Keratinocyte (primary cell): ENCODE measurements around the gene DCLRE1A. TPM values are rescaled to one million over a fixed set of nuclear protein-coding genes. Genes with fewer than 3 reads are reported as not detected.

Experiments used
- DNase-seq: peaks from one replicate; pipeline ENCODE4 v3.0.0-alpha.2; 2011; ENCODE audit warnings: low read depth, missing footprints, low spot score
- FAIRE-seq: peaks from 2 replicates; lab custom pipeline; 2011; peaks lifted over from hg19 to GRCh38; lab: Jason Lieb, UNC
- H2AFZ ChIP-seq: 2 replicates; pipeline ENCODE4 v1.6.0; 2012; ENCODE audit warnings: low read length, control low read depth, inconsistent platforms; ENCODE audit not compliant: control insufficient read depth
- H3K27ac ChIP-seq: 2 replicates; pipeline ENCODE4 v1.5.1; 2011; ENCODE audit warnings: low read length; ENCODE audit not compliant: control insufficient read depth, insufficient read depth
- H3K27me3 ChIP-seq: 3 replicates; pipeline ENCODE4 v1.6.0; 2011; ENCODE audit warnings: low read length; ENCODE audit not compliant: control insufficient read depth, insufficient read depth; ENCODE audit errors: extremely low read depth
- H3K36me3 ChIP-seq, 2 experiments: 2 replicates in 1 of 2; 3 replicates in 1 of 2; pipeline ENCODE4 v1.5.1; 2011; ENCODE audit warnings: low read length in 2 of 2, mild to moderate bottlenecking in 1 of 2; ENCODE audit not compliant: control insufficient read depth in 2 of 2, insufficient read depth in 2 of 2; ENCODE audit errors: extremely low read depth in 1 of 2
- H3K4me1 ChIP-seq: 3 replicates; pipeline ENCODE4 v1.5.1; 2011; ENCODE audit warnings: low read length; ENCODE audit not compliant: control insufficient read depth, insufficient read depth; ENCODE audit errors: extremely low read depth
- H3K4me2 ChIP-seq: 3 replicates; pipeline ENCODE4 v1.6.0; 2011; ENCODE audit warnings: low read depth, low read length; ENCODE audit not compliant: control insufficient read depth, insufficient read depth; ENCODE audit errors: extremely low read depth
- H3K4me3 ChIP-seq, 3 experiments: fragments of 200-600 bp in 1 of 3; sonication (generic) in 1 of 3; 2 replicates in 2 of 3; 3 replicates in 1 of 3; pipeline ENCODE4 v1.5.1; 2011 to 2016; ENCODE audit warnings: low read length in 3 of 3, mild to moderate bottlenecking in 3 of 3, control low read depth in 2 of 3, inconsistent platforms in 1 of 3, low read depth in 1 of 3, mixed read lengths in 1 of 3, mixed run types in 1 of 3, moderate library complexity in 1 of 3; ENCODE audit not compliant: control insufficient read depth in 2 of 3, insufficient read depth in 2 of 3; ENCODE audit errors: extremely low read depth in 1 of 3
- H3K79me2 ChIP-seq: 2 replicates; pipeline ENCODE4 v1.6.0; 2012; ENCODE audit warnings: low read length; ENCODE audit not compliant: control insufficient read depth, insufficient read depth
- H3K9ac ChIP-seq: 3 replicates; pipeline ENCODE4 v1.6.0; 2011; ENCODE audit warnings: low read length; ENCODE audit not compliant: control insufficient read depth, insufficient read depth; ENCODE audit errors: extremely low read depth
- H3K9me1 ChIP-seq: 3 replicates; pipeline ENCODE4 v1.6.0; 2011; ENCODE audit warnings: low read length; ENCODE audit not compliant: control insufficient read depth, insufficient read depth; ENCODE audit errors: extremely low read depth
- H3K9me3 ChIP-seq: 2 replicates; pipeline ENCODE4 v1.5.1; 2012; ENCODE audit warnings: low read depth, low read length; ENCODE audit not compliant: control insufficient read depth
- H4K20me1 ChIP-seq: 3 replicates; pipeline ENCODE4 v1.6.0; 2011; ENCODE audit warnings: low read length; ENCODE audit not compliant: control insufficient read depth, insufficient read depth; ENCODE audit errors: extremely low read depth
- EZH2 ChIP-seq: IDR thresholded peaks from one replicate; pipeline ENCODE4 v1.6.1; 2012; ENCODE audit warnings: inconsistent platforms, mild to moderate bottlenecking, low read length, moderate library complexity
- dilution Hi-C: fragments of 300-500 bp; cut with MboI; formaldehyde crosslinking; loops from one replicate; pipeline ENCODE4 v1.7.0; 2020; ENCODE audit warnings: low sequenced_read_pairs; ENCODE audit not compliant: extremely low pct_ligation_motif_present
- polyA plus RNA-seq, 5 experiments: library from polyadenylated mRNA; depleted of rRNA in 3 of 5; stranded (reverse) in 3 of 5; stranded (forward) in 1 of 5; unstranded in 1 of 5; fragments of >200 nt; gene quantifications; 1 replicate in 1 of 5; 2 replicates in 3 of 5; 3 replicates in 1 of 5; pipeline versions ENCODE4 v1.2.1 to v1.2.3, GENCODE V29; 2011 to 2012; ENCODE audit warnings: missing spikeins in 2 of 5, low read depth in 1 of 5, low replicate concordance in 1 of 5
- small RNA-seq, 3 experiments: library from RNA; depleted of rRNA; stranded (forward); fragments of <200 nt; gene quantifications; one replicate each; pipeline ENCODE3, GENCODE V24; 2012; ENCODE audit warnings: low read depth in 3 of 3, low replicate concordance in 1 of 3; ENCODE audit not compliant: insufficient read length in 3 of 3
- TF ChIP-seq, protein P1 (sequence below), 3 experiments: IDR thresholded peaks in 1 of 3; conservative IDR thresholded peaks in 1 of 3; optimal IDR thresholded peaks in 1 of 3; 2 replicates in 2 of 3; 3 replicates in 1 of 3; pipeline versions ENCODE3 to v1.5.1; 2011; ENCODE audit warnings: low read length in 3 of 3, mild to moderate bottlenecking in 3 of 3, moderate library complexity in 2 of 3, control low read depth in 1 of 3, inconsistent platforms in 1 of 3; ENCODE audit not compliant: insufficient read depth in 2 of 3; ENCODE audit errors: extremely low read depth in 1 of 3

The DCLRE1A gene
- polyA plus RNA-seq, 1 donor (not counting 4 experiments of a cell fraction or from before 2014, with no cell fraction given): 6.5 TPM

- peak overlapping the region; percentile 81 for H2AFZ ChIP-seq
- no peaks in the 10 kb centered on the region for H4K20me1 ChIP-seq
- H3K9me1 ChIP-seq: no peaks in the 10 kb centered on the region
- no peaks in the 10 kb centered on the region for H3K9me3 ChIP-seq
- H3K79me2 ChIP-seq: no peaks in the 10 kb centered on the region
- dilution Hi-C loops: no loop called here
- H3K27ac ChIP-seq: peak overlapping the region; percentile 57
- peak overlapping the region; percentile 28 for H3K9ac ChIP-seq
- H3K36me3 ChIP-seq: no peaks in the 10 kb centered on the region
- H3K4me2 ChIP-seq: peak overlapping the region; percentile 75
- peak overlapping the region in 2 of 3 experiments; percentile 21 to 28 for H3K4me3 ChIP-seq
- TF ChIP-seq, protein P1, sequence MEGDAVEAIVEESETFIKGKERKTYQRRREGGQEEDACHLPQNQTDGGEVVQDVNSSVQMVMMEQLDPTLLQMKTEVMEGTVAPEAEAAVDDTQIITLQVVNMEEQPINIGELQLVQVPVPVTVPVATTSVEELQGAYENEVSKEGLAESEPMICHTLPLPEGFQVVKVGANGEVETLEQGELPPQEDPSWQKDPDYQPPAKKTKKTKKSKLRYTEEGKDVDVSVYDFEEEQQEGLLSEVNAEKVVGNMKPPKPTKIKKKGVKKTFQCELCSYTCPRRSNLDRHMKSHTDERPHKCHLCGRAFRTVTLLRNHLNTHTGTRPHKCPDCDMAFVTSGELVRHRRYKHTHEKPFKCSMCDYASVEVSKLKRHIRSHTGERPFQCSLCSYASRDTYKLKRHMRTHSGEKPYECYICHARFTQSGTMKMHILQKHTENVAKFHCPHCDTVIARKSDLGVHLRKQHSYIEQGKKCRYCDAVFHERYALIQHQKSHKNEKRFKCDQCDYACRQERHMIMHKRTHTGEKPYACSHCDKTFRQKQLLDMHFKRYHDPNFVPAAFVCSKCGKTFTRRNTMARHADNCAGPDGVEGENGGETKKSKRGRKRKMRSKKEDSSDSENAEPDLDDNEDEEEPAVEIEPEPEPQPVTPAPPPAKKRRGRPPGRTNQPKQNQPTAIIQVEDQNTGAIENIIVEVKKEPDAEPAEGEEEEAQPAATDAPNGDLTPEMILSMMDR (optimal IDR thresholded peaks at IDR 0.05 in 1 of 3, IDR thresholded peaks at IDR 0.05 in 1 of 3, conservative IDR thresholded peaks at IDR 0.05 in 1 of 3; ENCODE audit: extremely low read depth in 1 of 3, insufficient read depth in 2 of 3, low read length in 3 of 3): no peak
- no peak for TF ChIP-seq EZH2
- no peaks in the 10 kb centered on the region for H3K27me3 ChIP-seq
- FAIRE-seq: peak; percentile 99
- DNase-seq: peak; percentile 75
- peaks cover 6% of the 10 kb centered on the region for H3K4me1 ChIP-seq
Observed at GRCh38 chr10:113788604-113789083, 65.2 kb downstream of the DCLRE1A start.

Small RNA genes lying within 50 kb of the gene (small RNA-seq; reads per million reads assigned to genes)
- gene RF00560: 0 reads per million in 3 experiments

Other genes with a start within 250 kb of the DCLRE1A start
- not detected in 3 replicates for gene NRAP, start 190.0 kb downstream of the DCLRE1A start, polyA plus RNA-seq
- 14.2 to 26.1 TPM (median 23.2 TPM) in 3 replicates for gene CASP7, start 174.2 kb downstream of the DCLRE1A start, polyA plus RNA-seq
- not detected in 3 replicates for gene PLEKHS1, start 102.4 kb downstream of the DCLRE1A start, polyA plus RNA-seq
- 6.0 to 7.5 TPM (median 6.2 TPM) in 3 replicates for gene NHLRC2, start 579 bp upstream of the DCLRE1A start, polyA plus RNA-seq
- 0.04 to 0.07 TPM (median 0.05 TPM) in 3 replicates for gene ADRB1, start 189.8 kb upstream of the DCLRE1A start, polyA plus RNA-seq